Measurements from ENCODE around the gene DENND2D.
"Not testable (repeated sequence)": the region's sequence is repeated elsewhere in the genome, so short reads cannot be mapped to it uniquely, and the experiment has no call there.

DENND2D gene

GRCh38 chr1:111216751-111217150 lies 16.3 kb upstream of the DENND2D start:
- no peak for DNase-seq (ENCODE audit: low read depth)
- TF ChIP-seq, protein P1, sequence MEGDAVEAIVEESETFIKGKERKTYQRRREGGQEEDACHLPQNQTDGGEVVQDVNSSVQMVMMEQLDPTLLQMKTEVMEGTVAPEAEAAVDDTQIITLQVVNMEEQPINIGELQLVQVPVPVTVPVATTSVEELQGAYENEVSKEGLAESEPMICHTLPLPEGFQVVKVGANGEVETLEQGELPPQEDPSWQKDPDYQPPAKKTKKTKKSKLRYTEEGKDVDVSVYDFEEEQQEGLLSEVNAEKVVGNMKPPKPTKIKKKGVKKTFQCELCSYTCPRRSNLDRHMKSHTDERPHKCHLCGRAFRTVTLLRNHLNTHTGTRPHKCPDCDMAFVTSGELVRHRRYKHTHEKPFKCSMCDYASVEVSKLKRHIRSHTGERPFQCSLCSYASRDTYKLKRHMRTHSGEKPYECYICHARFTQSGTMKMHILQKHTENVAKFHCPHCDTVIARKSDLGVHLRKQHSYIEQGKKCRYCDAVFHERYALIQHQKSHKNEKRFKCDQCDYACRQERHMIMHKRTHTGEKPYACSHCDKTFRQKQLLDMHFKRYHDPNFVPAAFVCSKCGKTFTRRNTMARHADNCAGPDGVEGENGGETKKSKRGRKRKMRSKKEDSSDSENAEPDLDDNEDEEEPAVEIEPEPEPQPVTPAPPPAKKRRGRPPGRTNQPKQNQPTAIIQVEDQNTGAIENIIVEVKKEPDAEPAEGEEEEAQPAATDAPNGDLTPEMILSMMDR (conservative IDR thresholded peaks at IDR 0.05; ENCODE audit: low read depth, low read length): no peak
- no peak overlapping the region for H3K4me3 ChIP-seq (ENCODE audit: low read depth, low read length)

GRCh38 chr1:111215285-111215684 lies 14.8 kb upstream of the DENND2D start:
- not testable (repeated sequence) for DNase-seq (ENCODE audit: low read depth); H3K4me3 ChIP-seq (ENCODE audit: low read depth, low read length)

- TF ChIP-seq, protein P1 (conservative IDR thresholded peaks at IDR 0.05; ENCODE audit: low read depth, low read length): no peak
- no peak overlapping the region for H3K4me3 ChIP-seq (ENCODE audit: low read depth, low read length)
- DNase-seq (ENCODE audit: low read depth): no peak
Observed at GRCh38 chr1:111214884-111215283, 14.4 kb upstream of the DENND2D start.

GRCh38 chr1:111214074-111214801 lies 13.8 kb upstream of the DENND2D start:
- TF ChIP-seq, protein P1 (conservative IDR thresholded peaks at IDR 0.05; ENCODE audit: low read depth, low read length): no peak
- no peak for DNase-seq (ENCODE audit: low read depth)
- no peak overlapping the region for H3K4me3 ChIP-seq (ENCODE audit: low read depth, low read length)

GRCh38 chr1:111213412-111213811 lies 13.0 kb upstream of the DENND2D start:
- H3K4me3 ChIP-seq (ENCODE audit: low read depth, low read length): no peak overlapping the region
- TF ChIP-seq, protein P1 (conservative IDR thresholded peaks at IDR 0.05; ENCODE audit: low read depth, low read length): no peak
- DNase-seq (ENCODE audit: low read depth): peak; percentile 40

DNA sequence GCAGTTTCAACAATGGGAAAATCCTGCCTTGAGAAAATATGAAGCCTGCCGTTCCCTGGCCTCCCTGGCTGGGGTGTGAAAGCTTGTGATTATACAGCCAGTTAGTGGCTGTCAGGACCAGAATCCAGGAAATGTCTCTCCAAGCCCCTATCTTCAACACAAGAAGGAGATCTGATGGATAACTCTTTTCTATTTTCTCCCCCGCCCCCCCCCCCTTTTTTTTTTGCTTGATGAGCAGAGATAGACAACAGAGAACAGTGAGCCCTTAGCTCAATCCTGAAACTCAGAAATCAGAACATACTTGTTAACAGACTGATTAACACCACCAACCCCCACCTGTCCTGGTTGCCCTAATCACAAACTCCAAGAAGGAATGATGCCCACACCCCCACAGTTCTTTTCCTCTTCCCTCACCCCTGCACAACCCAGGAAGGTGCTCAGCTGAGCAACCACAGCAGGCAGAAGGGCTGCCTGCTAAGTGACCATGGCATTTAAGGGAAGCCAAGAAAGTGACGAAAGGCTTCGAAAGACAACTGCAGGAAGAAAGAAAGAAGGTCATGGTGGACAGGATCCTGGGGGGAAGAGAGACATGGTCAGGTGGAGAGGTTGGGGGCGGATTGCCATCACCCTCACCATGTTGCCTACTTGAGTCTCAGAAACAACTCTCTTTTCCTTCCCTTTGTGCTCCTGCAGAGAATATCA lies 12.3 kb upstream of the DENND2D start:
- DNase-seq (ENCODE audit: low read depth): no peak
- TF ChIP-seq, protein P1 (conservative IDR thresholded peaks at IDR 0.05; ENCODE audit: low read depth, low read length): no peak
- H3K4me3 ChIP-seq (ENCODE audit: low read depth, low read length): no peak overlapping the region

DNA sequence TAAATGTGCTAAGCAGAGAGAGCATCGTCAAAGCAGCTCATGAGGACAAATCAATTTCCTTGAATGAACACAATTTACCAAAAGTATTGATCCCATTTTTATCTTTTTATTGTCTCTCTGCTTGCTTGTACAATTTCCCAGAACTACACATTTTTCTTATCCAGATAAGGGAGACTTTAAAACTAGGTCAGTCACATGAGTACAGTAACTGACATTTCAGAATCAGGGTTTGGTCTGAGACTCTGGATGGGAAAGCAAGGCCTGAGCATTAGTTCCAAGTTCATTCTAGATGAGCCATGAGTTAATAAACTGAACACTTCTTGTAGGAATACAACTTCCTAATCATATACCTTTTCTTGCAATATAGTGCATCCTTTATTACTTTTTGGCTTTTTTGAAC lies 11.5 kb upstream of the DENND2D start:
- H3K4me3 ChIP-seq (ENCODE audit: low read depth, low read length): no peak overlapping the region
- TF ChIP-seq, protein P1 (conservative IDR thresholded peaks at IDR 0.05; ENCODE audit: low read depth, low read length): no peak
- DNase-seq (ENCODE audit: low read depth): no peak

Data from choroid plexus epithelial cell (primary cell).